ENCODE data around the gene TNKS1BP1. TPM values are rescaled to one million over a fixed set of nuclear protein-coding genes. Genes with fewer than 3 reads are reported as not detected.

TNKS1BP1 gene
- polyA plus RNA-seq, 1 of the 3 experiments (the other 2 are of a cell fraction) = 43.3 TPM

- peaks cover 67% of the 10 kb centered on the region for H3K79me2 ChIP-seq (ENCODE audit: insufficient read depth)
- peaks cover 0 to 8% of the 10 kb centered on the region in 2 experiments; a peak in 2 of 4 replicates for H3K4me1 ChIP-seq (ENCODE audit: control insufficient read depth in 1 of 2, insufficient read depth in 2 of 2, low read depth in 1 of 2, low read length in 1 of 2)
- CTCF ChIA-PET = interaction anchor here (1.3 to 2.0 kb wide), 2 partner anchors 12 to 40 kb away, joined by 3 to 5 read pairs; no protein-coding TSS in a partner anchor
- no peaks in the 10 kb centered on the region for H3K9me2 ChIP-seq
- peaks cover 33 to 64% of the 10 kb centered on the region in 2 experiments for H3K36me3 ChIP-seq (replicated peaks in 1 of 2; ENCODE audit: control insufficient read depth in 1 of 2, insufficient read depth in 2 of 2, low read length in 1 of 2)
- no peaks in the 10 kb centered on the region for H3F3A ChIP-seq (replicated peaks; ENCODE audit: insufficient read depth)
- H2AFZ ChIP-seq (ENCODE audit: low read depth) = no peak overlapping the region
- H3K27ac ChIP-seq (ENCODE audit: low read depth in 2 of 2, low read length in 1 of 2) = no peak overlapping the region
- DNase-seq = no peak
- no peak overlapping the region for H3K4me3 ChIP-seq (ENCODE audit: low read depth in 2 of 2, low read length in 1 of 2)
- no peaks in the 10 kb centered on the region for H3K27me3 ChIP-seq (ENCODE audit: insufficient read depth)
- POLR2A ChIA-PET = interaction anchor here (1.4 kb wide), 1 partner anchor 15 kb away, joined by 3 read pairs; no protein-coding TSS in a partner anchor
- no peak for TF ChIP-seq FOXJ3 (CRISPR knock-in tag; IDR thresholded peaks at IDR 0.05)
- TF ChIP-seq RXRA (IDR thresholded peaks at IDR 0.05; ENCODE audit: borderline replicate concordance, low read depth) = no peak
- no peak for TF ChIP-seq USF1 (IDR thresholded peaks at IDR 0.05; ENCODE audit: borderline replicate concordance, low read depth)
- TF ChIP-seq RFX5 (IDR thresholded peaks at IDR 0.05; ENCODE audit: low read length) = no peak
- no peak for TF ChIP-seq YY1 (IDR thresholded peaks at IDR 0.05; ENCODE audit: low read depth)
- no peak for TF ChIP-seq JUND (IDR thresholded peaks at IDR 0.05)
- no peak for TF ChIP-seq RCOR1 (IDR thresholded peaks at IDR 0.05; ENCODE audit: low read length)
- TF ChIP-seq TCF12 (IDR thresholded peaks at IDR 0.05) = no peak
- no peak for TF ChIP-seq GABPA (IDR thresholded peaks at IDR 0.05; ENCODE audit: low read depth)
- TF ChIP-seq TEAD4 (IDR thresholded peaks at IDR 0.05; ENCODE audit: borderline replicate concordance, insufficient read depth) = no peak
- no peak for TF ChIP-seq SIN3A (IDR thresholded peaks at IDR 0.05; ENCODE audit: borderline replicate concordance, low read depth, low read length)
- no peak for TF ChIP-seq EP300 (IDR thresholded peaks at IDR 0.05; ENCODE audit: borderline replicate concordance in 1 of 2, low read depth in 1 of 2, low read length in 1 of 2)
- no peak for TF ChIP-seq EZH2phosphoT487 (IDR thresholded peaks at IDR 0.05; ENCODE audit: borderline replicate concordance, low read depth)
- TF ChIP-seq REST (IDR thresholded peaks at IDR 0.05; ENCODE audit: low read depth, low read length) = no peak
- TF ChIP-seq SMC3 (IDR thresholded peaks at IDR 0.05; ENCODE audit: low read depth, low read length) = no peak
- TF ChIP-seq ELF1 (IDR thresholded peaks at IDR 0.05) = no peak
- TF ChIP-seq POLR2AphosphoS5 (IDR thresholded peaks at IDR 0.05; ENCODE audit: low read depth, low read length) = no peak
- TF ChIP-seq MXI1 (IDR thresholded peaks at IDR 0.05; ENCODE audit: low read depth, low read length) = no peak
- no peak for TF ChIP-seq MEF2A (IDR thresholded peaks at IDR 0.05; ENCODE audit: borderline replicate concordance, low read depth)
- no peaks in the 10 kb centered on the region for H3K9me3 ChIP-seq
- no peak overlapping the region for H3K4me2 ChIP-seq
- peaks cover 37% of the 10 kb centered on the region for H4K20me1 ChIP-seq (ENCODE audit: insufficient read depth)
- WGBS (ENCODE audit: low lambda C conversion rate) = 97% methylated on average over 8 of the region's 8 CpGs
- no peak overlapping the region for H3K9ac ChIP-seq
These were observed 19.2 kb downstream of the TNKS1BP1 start for GRCh38 chr11:57305523-57305922.
